Activated CD4-positive, alpha-beta T cell treated with anti-CD3 and anti-CD28 coated beads for 36 hours (primary cell): ENCODE measurements around the gene SLC6A12. TPM values are rescaled to one million over a fixed set of nuclear protein-coding genes. Genes with fewer than 3 reads are reported as not detected.

Source experiments
- ATAC-seq: fragments of 200-7000 bp; cut with Tn5 transposase; one replicate; pipeline ENCODE4 v1.10.0; 2021; ENCODE audit warnings: mild to moderate bottlenecking, moderate library complexity
- CTCF ChIA-PET: fragments of 350-600 bp; sonication (Branson Sonifier 250); formaldehyde crosslinking; loops from one replicate; lab custom pipeline; 2021; ENCODE audit warnings: antibody characterized with exemption; lab: Charles Lee
- POLR2A ChIA-PET: fragments of 350-600 bp; sonication (Branson Sonifier 250); formaldehyde crosslinking; loops from one replicate; lab custom pipeline; 2021; ENCODE audit warnings: antibody characterized with exemption, inconsistent platforms; lab: Charles Lee
- DNase-seq: peaks from one replicate; pipeline ENCODE4 v3.0.0-alpha.2; 2020
- H3K27ac Mint-ChIP-seq: one replicate; pipeline ENCODE4 v1.8.0; 2021; ENCODE audit warnings: mixed read lengths
- H3K27me3 Mint-ChIP-seq: one replicate; pipeline ENCODE4 v1.8.0; 2021; ENCODE audit warnings: mixed read lengths
- H3K36me3 Mint-ChIP-seq: one replicate; pipeline ENCODE4 v1.8.0; 2021; ENCODE audit warnings: low read depth, mixed read lengths
- H3K4me1 Mint-ChIP-seq: one replicate; pipeline ENCODE4 v1.8.0; 2021; ENCODE audit warnings: mixed read lengths
- H3K4me3 Mint-ChIP-seq: one replicate; pipeline ENCODE4 v1.8.0; 2021; ENCODE audit warnings: mild to moderate bottlenecking, moderate library complexity, mixed read lengths
- H3K9me3 Mint-ChIP-seq: one replicate; pipeline ENCODE4 v1.8.0; 2021; ENCODE audit warnings: low read depth, mixed read lengths
- intact Hi-C, 2 experiments: fragments of 100-400 bp; cut with DNase I in 1 of 2; cut with micrococcal nuclease in 1 of 2; formaldehyde crosslinking; loops; one replicate each; pipeline versions ENCODE4 v1.14.2 to v1.15.1; 2022 to 2024; cut with DNase I, micrococcal nuclease
- total RNA-seq, 2 experiments: library from RNA; stranded (reverse); gene quantifications; one replicate each; pipeline ENCODE4 v1.2.3, GENCODE V29; 2021

Gene SLC6A12
- total RNA-seq, 2 experiments from 2014 or later = 0.35 to 0.37 TPM

DNA sequence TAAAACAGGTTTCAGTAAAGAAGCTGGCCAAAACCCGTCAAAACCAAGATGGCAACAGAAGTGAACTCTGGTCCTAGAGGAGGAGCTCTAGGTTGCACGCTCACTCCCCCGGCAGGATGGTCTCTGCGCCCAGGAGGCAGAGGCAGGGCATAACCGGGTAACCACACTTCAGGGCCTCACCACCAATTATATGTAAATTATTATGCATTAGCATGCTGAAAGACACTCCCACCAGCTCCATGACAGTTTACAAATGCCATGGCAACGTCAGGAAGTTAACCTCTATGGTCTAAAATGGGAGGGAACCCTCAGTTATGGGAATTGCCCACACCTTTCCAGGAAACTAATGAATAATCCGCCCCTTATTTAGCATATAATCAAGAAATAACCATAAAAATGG is 20.1 kb upstream of the SLC6A12 start:
- peaks cover 15% of the 10 kb centered on the region for H3K9me3 Mint-ChIP-seq
- DNase-seq (no peak), ATAC-seq (no peak)
- H3K4me3 Mint-ChIP-seq = no peak overlapping the region
- H3K27ac Mint-ChIP-seq = no peak overlapping the region
- H3K4me1 Mint-ChIP-seq = no peaks in the 10 kb centered on the region
- CTCF ChIA-PET = interaction anchor here (1.1 kb wide), 1 partner anchor 22 kb away, joined by 3 read pairs; no protein-coding TSS in a partner anchor
- H3K36me3 Mint-ChIP-seq = peaks cover 2% of the 10 kb centered on the region
- POLR2A ChIA-PET = no interaction called here
- H3K27me3 Mint-ChIP-seq = no peaks in the 10 kb centered on the region
- intact Hi-C loops = no loop called here

DNA sequence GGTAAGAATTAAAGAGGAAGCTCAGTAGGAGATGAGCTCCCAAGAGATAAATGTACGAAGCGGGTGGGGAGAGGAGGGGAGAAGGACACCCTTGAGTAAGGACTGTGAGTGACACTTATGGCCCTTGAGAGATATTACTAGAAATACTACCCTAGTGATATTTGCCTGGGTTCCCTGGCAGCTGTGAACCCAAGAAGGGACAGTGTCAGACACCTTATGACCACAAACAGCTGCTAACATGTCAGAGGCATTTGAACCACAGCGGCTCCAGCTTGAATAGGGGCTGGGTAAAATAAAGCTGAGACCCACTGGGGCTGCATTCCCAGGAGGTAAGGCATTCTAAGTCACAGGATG is 19.6 kb upstream of the SLC6A12 start:
- no peak overlapping the region for H3K4me3 Mint-ChIP-seq
- DNase-seq = no peak
- POLR2A ChIA-PET = no interaction called here
- peaks cover 2% of the 10 kb centered on the region for H3K36me3 Mint-ChIP-seq
- no peaks in the 10 kb centered on the region for H3K4me1 Mint-ChIP-seq
- H3K27me3 Mint-ChIP-seq = no peaks in the 10 kb centered on the region
- no peak for ATAC-seq
- H3K9me3 Mint-ChIP-seq = peaks cover 15% of the 10 kb centered on the region
- H3K27ac Mint-ChIP-seq = no peak overlapping the region
- intact Hi-C loops = no loop called here
- CTCF ChIA-PET = interaction anchor here (1.1 kb wide), 1 partner anchor 22 kb away, joined by 3 read pairs; no protein-coding TSS in a partner anchor

DNA sequence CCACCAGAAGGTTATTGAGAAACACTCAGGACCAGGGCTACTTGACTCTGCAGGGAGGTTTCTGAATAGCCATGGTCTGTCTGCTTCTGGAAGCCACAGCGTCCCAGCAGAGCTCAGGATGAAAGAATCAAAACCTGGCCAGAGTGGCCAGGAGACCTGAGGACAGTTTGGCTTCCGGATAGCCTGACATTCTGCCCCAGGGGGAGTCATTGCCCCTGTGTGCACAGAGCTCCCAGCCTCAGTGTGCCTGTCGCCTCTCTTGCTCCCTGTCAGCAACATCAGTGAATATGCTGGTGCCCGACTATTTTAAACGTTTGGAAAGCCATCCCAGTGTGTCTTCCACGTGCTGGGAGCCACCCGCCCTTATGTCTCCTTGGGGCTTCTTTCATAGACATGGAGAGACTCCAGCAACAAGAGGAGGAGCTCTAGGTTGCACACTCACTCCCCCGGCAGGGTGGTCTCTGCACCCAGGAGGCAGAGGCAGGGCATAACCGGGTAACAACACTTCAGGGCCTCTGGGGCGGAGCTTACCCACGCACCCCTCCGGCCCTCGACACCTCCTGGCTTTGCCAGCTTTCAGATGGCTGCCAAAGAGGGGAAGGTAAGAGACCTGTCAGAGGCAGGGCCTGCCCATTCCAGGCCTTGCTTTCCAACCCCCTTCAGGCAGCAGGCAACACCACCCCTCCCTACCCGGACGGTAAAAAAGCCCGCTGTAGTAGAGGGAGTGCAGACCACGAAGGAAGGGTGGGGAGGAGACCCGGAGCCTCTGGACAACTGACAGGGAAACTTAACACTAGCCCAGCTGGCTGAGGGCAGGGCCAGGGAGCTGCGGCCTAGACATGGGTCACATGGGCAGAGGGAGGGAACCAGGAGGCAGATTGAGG is 19.0 kb upstream of the SLC6A12 start:
- Mint-ChIP-seq H3K36me3 (peaks cover 2% of the 10 kb centered on the region), H3K9me3 (peaks cover 15% of the 10 kb centered on the region), H3K4me1 (no peaks in the 10 kb centered on the region), H3K27me3 (no peaks in the 10 kb centered on the region), H3K4me3 (no peak overlapping the region), H3K27ac (no peak overlapping the region)
- intact Hi-C loops = no loop called here
- ChIA-PET POLR2A (no interaction called here), CTCF (interaction anchor here (1.1 kb wide), 1 partner anchor 21 kb away, joined by 3 read pairs; no protein-coding TSS in a partner anchor)
- DNase-seq (no peak), ATAC-seq (no peak)

DNA sequence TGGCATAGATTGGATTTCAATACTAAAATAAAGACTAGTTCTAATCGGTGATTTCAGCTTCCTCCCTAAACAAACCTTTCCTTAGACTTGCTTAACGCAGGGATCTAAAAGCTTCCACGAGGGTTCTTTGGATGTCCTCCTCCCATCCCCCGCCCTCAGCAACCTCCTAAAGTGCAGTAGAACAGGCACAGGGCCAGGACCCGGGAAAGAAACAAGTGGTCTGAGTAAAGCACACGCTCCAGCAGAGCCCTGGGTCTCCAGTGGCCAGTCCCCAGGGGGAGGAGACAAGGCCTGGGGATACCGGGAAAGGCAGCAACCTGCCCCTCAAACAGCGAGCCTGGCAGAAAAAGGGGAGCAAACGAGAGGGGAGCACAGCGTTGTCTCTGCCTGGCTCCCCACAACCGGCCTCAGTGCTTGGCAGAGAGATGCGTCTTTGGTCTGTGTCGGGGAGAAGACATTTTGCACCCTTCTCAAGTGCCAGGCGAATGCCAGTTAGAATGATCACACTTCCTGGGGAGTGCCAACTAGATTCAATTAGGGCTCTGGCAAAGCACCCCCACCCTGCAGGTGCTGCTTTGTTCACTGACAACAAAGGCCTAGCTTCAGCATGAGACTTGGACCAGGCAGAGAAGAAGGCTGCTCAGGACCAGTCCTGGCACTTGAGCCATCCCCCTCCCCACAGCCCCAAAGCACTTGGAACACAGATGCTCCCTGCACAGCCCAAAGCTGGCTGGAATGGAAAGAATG is 17.1 kb upstream of the SLC6A12 start:
- Mint-ChIP-seq H3K36me3 (peaks cover 2% of the 10 kb centered on the region), H3K4me1 (no peaks in the 10 kb centered on the region), H3K27ac (no peak overlapping the region), H3K27me3 (peaks cover 2% of the 10 kb centered on the region), H3K4me3 (no peak overlapping the region), H3K9me3 (peaks cover 10% of the 10 kb centered on the region)
- intact Hi-C loops = no loop called here
- DNase-seq (no peak), ATAC-seq (no peak)
- CTCF ChIA-PET = no interaction called here
- POLR2A ChIA-PET = no interaction called here

DNA sequence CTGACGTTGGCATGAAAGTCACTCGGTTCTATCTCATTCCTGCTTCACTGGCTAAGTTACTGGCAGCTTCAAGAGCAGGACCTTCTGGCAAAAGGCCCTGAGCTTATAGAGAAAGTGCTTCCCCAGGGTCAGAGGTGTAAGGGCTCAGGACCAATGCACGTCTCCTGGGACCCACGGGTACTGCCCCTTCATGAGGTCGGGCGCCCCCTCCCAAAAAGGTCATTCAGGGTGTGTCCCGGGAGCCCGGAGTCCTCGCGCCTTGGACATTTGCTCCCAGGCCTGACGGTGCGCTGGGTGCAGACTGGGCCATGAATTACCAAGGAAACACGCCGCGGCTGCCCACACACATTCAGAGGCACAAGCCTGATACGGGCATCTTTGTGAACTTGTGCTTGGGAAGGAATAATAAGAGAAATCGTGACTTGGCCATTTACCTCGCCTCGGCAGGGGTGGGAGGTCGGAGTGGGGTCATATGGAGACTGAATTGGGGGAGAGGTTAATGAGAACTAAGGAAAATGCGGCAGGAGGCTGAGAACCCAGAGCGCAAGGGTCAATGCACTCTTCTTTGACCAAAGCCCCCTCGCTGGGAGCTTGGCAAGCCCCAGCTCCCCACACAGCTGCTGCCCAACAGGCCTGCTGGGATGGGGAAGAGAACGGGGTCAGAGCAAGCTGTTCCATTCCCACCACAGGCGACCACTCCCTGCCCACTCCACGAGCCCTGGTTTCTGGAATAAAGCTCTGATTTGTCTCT is 15.7 kb upstream of the SLC6A12 start:
- ChIA-PET CTCF (interaction anchor here (0.9 kb wide), 1 partner anchor 9 kb away, joined by 4 read pairs; no protein-coding TSS in a partner anchor), POLR2A (no interaction called here)
- ATAC-seq (no peak), DNase-seq (no peak)
- Mint-ChIP-seq H3K27ac (no peak overlapping the region), H3K4me1 (no peaks in the 10 kb centered on the region), H3K4me3 (no peak overlapping the region), H3K27me3 (peaks cover 2% of the 10 kb centered on the region), H3K9me3 (no peaks in the 10 kb centered on the region), H3K36me3 (no peaks in the 10 kb centered on the region)
- intact Hi-C loops = no loop called here

DNA sequence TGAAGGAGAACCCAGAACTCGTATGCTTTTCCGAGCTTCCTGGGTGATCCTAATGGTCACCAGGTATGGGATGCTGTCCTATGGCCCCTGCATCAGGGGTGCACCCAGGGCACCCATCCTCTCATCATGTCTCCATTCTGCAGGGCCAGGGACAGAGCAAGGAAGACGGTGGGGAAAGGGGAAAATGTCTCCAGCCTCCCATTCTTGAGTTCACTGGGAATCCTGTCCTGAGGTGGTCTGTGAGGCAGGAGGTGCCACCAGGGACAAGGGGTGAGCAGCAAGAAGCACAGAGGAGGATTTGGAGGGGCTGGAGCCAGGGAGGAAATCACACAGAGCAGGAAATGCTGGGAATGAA is 14.9 kb upstream of the SLC6A12 start:
- H3K27ac Mint-ChIP-seq = no peak overlapping the region
- CTCF ChIA-PET = no interaction called here
- H3K4me3 Mint-ChIP-seq = no peak overlapping the region
- DNase-seq (no peak), ATAC-seq (no peak)
- POLR2A ChIA-PET = no interaction called here
- intact Hi-C loops = no loop called here
- no peaks in the 10 kb centered on the region for H3K9me3 Mint-ChIP-seq
- peaks cover 2% of the 10 kb centered on the region for H3K27me3 Mint-ChIP-seq
- H3K4me1 Mint-ChIP-seq = no peaks in the 10 kb centered on the region
- no peaks in the 10 kb centered on the region for H3K36me3 Mint-ChIP-seq

DNA sequence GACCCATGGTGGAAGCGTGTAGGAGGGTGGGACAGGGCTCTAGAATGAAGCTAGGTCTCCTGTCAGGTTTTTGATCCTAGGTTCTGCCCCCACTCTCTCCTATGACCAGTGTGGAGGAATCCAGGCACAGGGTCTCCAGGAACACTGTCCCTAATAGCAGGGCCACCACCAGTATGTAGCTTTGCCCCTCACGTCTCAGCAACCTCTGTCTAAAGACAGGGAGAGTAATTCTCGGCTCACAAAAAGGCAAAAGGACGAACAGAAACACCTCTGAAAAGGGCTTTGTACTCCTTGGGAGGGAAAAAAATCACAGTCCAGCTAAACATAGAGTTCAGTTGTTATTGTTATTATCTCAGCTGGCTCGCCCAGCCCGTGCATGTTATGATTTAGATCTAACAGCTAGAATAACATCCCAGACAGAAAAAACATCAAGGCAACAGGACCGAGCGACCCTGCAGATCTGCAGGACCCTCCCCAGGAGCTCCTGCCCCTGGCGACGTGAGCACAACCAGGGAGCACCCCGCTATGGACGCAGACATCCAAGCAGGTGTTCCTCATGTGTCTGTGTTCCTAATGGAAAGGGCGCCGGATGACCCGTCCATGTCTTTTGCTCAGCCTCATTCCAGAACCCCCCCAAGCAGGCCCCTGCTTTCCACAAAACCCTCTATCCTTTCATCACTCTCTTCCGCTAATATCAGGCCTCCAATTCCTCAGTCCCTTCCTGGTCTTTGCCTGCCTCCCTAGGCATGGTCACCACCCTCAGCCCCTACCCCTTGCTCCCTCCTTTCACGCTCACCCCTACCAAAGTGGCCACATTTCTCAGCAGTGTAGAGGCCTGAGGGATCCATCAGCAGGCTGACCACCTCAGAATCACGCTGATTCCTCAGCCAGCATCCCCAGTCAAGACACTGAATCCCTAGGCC is 14.2 kb upstream of the SLC6A12 start:
- H3K36me3 Mint-ChIP-seq = no peaks in the 10 kb centered on the region
- ChIA-PET POLR2A (no interaction called here), CTCF (interaction anchor here (0.9 kb wide), 1 partner anchor 13 kb away, joined by 3 read pairs; no protein-coding TSS in a partner anchor)
- intact Hi-C loops = no loop called here
- DNase-seq (no peak), ATAC-seq (no peak)
- H3K9me3 Mint-ChIP-seq = no peaks in the 10 kb centered on the region
- no peak overlapping the region for H3K4me3 Mint-ChIP-seq
- H3K27ac Mint-ChIP-seq = no peak overlapping the region
- H3K4me1 Mint-ChIP-seq = no peaks in the 10 kb centered on the region
- H3K27me3 Mint-ChIP-seq = peaks cover 2% of the 10 kb centered on the region

DNA sequence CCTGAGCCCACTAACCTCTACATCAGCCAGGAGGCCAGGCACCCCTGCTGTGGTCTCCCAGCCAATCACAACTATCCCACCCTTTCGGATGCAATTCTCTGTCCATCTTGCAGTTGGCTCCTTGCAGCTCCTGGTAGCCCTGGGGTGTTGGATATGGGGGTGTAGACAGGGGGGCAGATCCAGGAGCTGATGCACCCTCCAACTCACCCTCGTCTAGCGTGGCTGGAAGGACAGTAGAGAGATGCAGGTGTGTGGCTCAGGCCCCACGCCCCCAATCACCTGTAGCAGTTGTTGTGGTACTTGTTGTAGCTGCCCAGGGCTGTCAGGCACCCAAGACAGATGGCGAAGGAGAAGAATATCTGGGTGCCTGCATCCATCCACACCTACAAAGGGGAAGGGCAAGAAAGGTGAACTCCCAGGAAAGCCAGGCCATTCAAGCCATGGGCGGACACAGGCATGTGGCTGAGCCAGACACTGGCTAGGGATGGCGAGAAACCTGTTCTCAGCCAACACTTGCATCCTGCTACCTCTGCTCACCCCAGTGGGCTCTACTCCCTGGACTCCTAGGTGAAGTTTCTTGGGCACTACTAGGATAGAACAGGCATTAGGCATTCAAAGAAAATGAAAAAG is 13.4 kb upstream of the SLC6A12 start:
- DNase-seq = no peak
- CTCF ChIA-PET = interaction anchor here (0.9 kb wide), 1 partner anchor 12 kb away, joined by 3 read pairs; no protein-coding TSS in a partner anchor
- no peak overlapping the region for H3K27ac Mint-ChIP-seq

DNA sequence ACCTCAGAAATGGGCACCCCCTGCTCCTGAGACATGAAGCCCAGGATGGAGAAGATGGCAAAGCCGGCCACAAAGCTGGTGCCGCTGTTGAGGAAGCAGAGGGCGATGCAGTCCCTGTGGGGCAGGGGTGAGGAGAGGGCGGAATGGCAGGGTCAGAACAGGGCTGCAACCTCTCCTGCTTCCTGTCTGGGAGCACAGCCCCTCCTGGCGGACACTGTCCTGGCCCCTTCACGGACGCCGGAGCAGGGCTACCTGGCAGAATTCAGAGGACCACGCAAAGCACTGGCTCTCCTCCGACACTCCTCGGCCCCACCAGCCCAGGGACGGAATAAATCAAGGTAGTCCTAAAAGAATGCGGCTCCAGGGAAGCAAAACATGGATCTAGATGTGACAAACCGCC is 12.4 kb upstream of the SLC6A12 start:
- H3K36me3 Mint-ChIP-seq = no peaks in the 10 kb centered on the region
- no peak overlapping the region for H3K4me3 Mint-ChIP-seq
- H3K27me3 Mint-ChIP-seq = peaks cover 4% of the 10 kb centered on the region
- ATAC-seq = no peak
- ChIA-PET CTCF (no interaction called here), POLR2A (no interaction called here)
- no peak overlapping the region for H3K27ac Mint-ChIP-seq
- no peaks in the 10 kb centered on the region for H3K4me1 Mint-ChIP-seq
- DNase-seq = no peak
- intact Hi-C loops = no loop called here
- H3K9me3 Mint-ChIP-seq = no peaks in the 10 kb centered on the region

More for the DNA sequence above, 13.4 kb upstream of the SLC6A12 start:
- intact Hi-C loops = no loop called here
- Mint-ChIP-seq H3K4me1 (no peaks in the 10 kb centered on the region), H3K4me3 (no peak overlapping the region), H3K36me3 (no peaks in the 10 kb centered on the region), H3K27me3 (peaks cover 2% of the 10 kb centered on the region), H3K9me3 (no peaks in the 10 kb centered on the region)
- ATAC-seq = no peak
- POLR2A ChIA-PET = no interaction called here

DNA sequence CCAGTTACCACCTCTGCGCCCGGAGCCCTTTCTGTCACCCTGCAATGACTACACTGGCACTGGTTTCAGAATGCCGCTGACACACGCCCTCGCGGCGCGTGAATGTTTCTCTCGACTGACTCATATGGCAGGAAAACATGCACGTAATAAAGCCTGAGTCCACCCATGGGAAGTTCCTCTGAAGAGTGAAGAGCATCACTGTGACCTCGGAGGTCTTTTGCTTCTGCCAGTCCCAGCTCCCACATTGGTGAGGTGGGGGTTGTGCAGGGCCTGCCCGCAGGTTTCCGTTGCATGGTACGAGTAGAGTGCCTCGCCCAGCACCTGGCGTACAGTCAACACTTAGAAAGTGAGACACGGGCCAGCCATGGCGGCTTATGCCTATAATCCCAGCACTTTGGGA is 11.1 kb upstream of the SLC6A12 start:
- DNase-seq = peak; percentile 23
- H3K9me3 Mint-ChIP-seq = no peaks in the 10 kb centered on the region
- intact Hi-C loops = no loop called here
- H3K4me1 Mint-ChIP-seq = no peaks in the 10 kb centered on the region
- no peak overlapping the region for H3K4me3 Mint-ChIP-seq
- no peaks in the 10 kb centered on the region for H3K36me3 Mint-ChIP-seq
- peaks cover 4% of the 10 kb centered on the region for H3K27me3 Mint-ChIP-seq
- POLR2A ChIA-PET = no interaction called here
- no peak for ATAC-seq
- CTCF ChIA-PET = no interaction called here
- H3K27ac Mint-ChIP-seq = no peak overlapping the region
